OCI-LY1 (cell line): ENCODE measurements around the gene PHACTR2.

Experiments used
- EZH2 ChIP-seq: fragments of 200-600 bp; sonication (generic), shearing (Covaris generic); IDR thresholded peaks from 2 replicates; pipeline ENCODE4 v1.8.0; 2017; ENCODE audit warnings: borderline replicate concordance, mixed run types, mild to moderate bottlenecking, antibody characterized with exemption, low read length, moderate library complexity, mixed read lengths
- TF ChIP-seq, protein P1 (sequence below): fragments of 200-600 bp; sonication (generic), shearing (Covaris generic); IDR thresholded peaks from 2 replicates; pipeline ENCODE4 v1.5.1; 2017; ENCODE audit warnings: mild to moderate bottlenecking, antibody characterized with exemption, low read length, moderate library complexity, mixed read lengths

- TF ChIP-seq, protein P1, sequence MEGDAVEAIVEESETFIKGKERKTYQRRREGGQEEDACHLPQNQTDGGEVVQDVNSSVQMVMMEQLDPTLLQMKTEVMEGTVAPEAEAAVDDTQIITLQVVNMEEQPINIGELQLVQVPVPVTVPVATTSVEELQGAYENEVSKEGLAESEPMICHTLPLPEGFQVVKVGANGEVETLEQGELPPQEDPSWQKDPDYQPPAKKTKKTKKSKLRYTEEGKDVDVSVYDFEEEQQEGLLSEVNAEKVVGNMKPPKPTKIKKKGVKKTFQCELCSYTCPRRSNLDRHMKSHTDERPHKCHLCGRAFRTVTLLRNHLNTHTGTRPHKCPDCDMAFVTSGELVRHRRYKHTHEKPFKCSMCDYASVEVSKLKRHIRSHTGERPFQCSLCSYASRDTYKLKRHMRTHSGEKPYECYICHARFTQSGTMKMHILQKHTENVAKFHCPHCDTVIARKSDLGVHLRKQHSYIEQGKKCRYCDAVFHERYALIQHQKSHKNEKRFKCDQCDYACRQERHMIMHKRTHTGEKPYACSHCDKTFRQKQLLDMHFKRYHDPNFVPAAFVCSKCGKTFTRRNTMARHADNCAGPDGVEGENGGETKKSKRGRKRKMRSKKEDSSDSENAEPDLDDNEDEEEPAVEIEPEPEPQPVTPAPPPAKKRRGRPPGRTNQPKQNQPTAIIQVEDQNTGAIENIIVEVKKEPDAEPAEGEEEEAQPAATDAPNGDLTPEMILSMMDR, result no peak
- TF ChIP-seq EZH2, result no peak
These were observed 21.7 kb upstream of the PHACTR2 start for GRCh38 chr6:143656026-143656425.
